Choroid plexus epithelial cell (primary cell): ENCODE measurements around the gene ADGRL3.

ENCODE experiments used
- DNase-seq: peaks from one replicate; pipeline ENCODE4 v3.0.0-alpha.2; 2010; ENCODE audit warnings: low read depth
- H3K4me3 ChIP-seq: 2 replicates; pipeline ENCODE4 v1.5.1; 2011; ENCODE audit warnings: low read depth, mild to moderate bottlenecking, control low read depth, low read length, moderate library complexity
- TF ChIP-seq, protein P1 (sequence below): conservative IDR thresholded peaks from 2 replicates; pipeline ENCODE4 v1.5.1; 2011; ENCODE audit warnings: low read depth, mild to moderate bottlenecking, control low read depth, inconsistent platforms, low read length, moderate library complexity

ADGRL3 gene

DNA sequence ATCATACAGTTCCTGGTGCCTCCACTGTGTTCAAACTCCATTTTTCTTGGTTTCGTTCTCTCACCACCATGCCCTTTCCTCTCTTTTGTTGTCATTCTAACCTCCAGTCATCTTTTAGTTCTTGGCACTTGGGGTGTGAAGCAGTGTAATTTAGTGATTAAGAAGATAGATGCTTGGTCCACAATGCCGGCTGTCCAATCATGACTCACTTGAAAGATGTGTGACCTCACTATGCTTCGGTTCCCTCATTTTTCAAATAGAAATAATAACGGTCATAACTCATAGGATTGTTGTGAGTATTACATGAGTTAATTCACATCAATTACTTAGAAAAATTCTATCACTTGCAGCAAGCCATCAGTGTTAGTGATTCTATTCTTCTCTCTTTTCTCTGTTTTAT lies 327.8 kb downstream of the ADGRL3 start:
- DNase-seq: no peak
- TF ChIP-seq, protein P1, sequence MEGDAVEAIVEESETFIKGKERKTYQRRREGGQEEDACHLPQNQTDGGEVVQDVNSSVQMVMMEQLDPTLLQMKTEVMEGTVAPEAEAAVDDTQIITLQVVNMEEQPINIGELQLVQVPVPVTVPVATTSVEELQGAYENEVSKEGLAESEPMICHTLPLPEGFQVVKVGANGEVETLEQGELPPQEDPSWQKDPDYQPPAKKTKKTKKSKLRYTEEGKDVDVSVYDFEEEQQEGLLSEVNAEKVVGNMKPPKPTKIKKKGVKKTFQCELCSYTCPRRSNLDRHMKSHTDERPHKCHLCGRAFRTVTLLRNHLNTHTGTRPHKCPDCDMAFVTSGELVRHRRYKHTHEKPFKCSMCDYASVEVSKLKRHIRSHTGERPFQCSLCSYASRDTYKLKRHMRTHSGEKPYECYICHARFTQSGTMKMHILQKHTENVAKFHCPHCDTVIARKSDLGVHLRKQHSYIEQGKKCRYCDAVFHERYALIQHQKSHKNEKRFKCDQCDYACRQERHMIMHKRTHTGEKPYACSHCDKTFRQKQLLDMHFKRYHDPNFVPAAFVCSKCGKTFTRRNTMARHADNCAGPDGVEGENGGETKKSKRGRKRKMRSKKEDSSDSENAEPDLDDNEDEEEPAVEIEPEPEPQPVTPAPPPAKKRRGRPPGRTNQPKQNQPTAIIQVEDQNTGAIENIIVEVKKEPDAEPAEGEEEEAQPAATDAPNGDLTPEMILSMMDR: no peak
- H3K4me3 ChIP-seq: no peak overlapping the region

- TF ChIP-seq, protein P1: no peak
- DNase-seq: no peak
- H3K4me3 ChIP-seq: no peak overlapping the region
Observed at GRCh38 chr4:61528595-61528994, 328.5 kb downstream of the ADGRL3 start.

GRCh38 chr4:61531188-61531587 lies 331.1 kb downstream of the ADGRL3 start:
- no peak for DNase-seq
- no peak overlapping the region for H3K4me3 ChIP-seq
- TF ChIP-seq, protein P1: no peak

- no peak overlapping the region for H3K4me3 ChIP-seq
- no peak for DNase-seq
Observed at GRCh38 chr4:61532336-61533000, 332.3 kb downstream of the ADGRL3 start.

GRCh38 chr4:61533140-61533539 lies 333.0 kb downstream of the ADGRL3 start:
- TF ChIP-seq, protein P1: no peak

More at GRCh38 chr4:61532336-61533000, 332.3 kb downstream of the ADGRL3 start:
- TF ChIP-seq, protein P1: no peak

GRCh38 chr4:61540944-61541343 lies 340.8 kb downstream of the ADGRL3 start:
- H3K4me3 ChIP-seq: no peak overlapping the region
- TF ChIP-seq, protein P1: no peak
- DNase-seq: no peak

More at GRCh38 chr4:61533140-61533539, 333.0 kb downstream of the ADGRL3 start:
- no peak for DNase-seq
- H3K4me3 ChIP-seq: no peak overlapping the region

- TF ChIP-seq, protein P1: no peak
- DNase-seq: no peak
Observed at GRCh38 chr4:61541459-61541858, 341.3 kb downstream of the ADGRL3 start.

More at GRCh38 chr4:61541459-61541858, 341.3 kb downstream of the ADGRL3 start:
- no peak overlapping the region for H3K4me3 ChIP-seq
